ENCODE data around the gene GJA3. TPM values are rescaled to one million over a fixed set of nuclear protein-coding genes. Genes with fewer than 3 reads are reported as not detected.

The GJA3 gene
- total RNA-seq, 1 experiment from 2014 or later, result 0.15 TPM

DNA sequence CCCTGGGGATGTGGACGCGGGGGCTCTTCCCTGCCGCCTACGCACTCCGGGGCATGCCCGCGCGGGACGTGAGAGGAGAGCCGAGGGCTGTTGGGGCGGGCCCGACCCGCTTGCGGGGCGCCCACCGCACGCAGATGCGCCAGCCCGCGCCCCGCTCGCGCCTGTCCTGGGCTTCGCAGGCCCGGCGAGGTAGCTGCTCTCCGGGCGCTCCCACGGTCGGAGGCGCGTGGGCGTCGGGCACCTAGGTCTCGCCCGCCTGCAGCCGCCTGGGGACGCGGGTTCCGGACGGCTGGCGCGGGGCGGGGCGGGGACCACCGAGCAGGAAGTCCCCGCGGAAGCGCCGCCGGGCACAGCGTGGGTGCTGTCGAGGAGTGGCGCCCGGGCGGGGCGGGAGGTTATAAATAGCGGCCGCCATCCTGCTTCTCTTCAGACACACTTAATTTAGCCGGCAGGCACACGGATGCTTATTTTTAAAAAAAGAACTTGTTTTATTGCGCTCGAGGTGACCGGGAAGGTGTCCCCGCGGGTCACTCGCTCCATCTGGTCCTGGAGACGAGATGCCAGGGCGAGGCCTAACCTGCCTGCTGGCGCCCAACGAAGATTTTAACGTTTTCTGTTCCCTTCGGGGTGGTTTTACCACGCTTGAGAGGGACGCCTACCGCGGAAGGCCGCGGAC, 561 bp upstream of the GJA3 start:
- TF ChIP-seq, protein P1, sequence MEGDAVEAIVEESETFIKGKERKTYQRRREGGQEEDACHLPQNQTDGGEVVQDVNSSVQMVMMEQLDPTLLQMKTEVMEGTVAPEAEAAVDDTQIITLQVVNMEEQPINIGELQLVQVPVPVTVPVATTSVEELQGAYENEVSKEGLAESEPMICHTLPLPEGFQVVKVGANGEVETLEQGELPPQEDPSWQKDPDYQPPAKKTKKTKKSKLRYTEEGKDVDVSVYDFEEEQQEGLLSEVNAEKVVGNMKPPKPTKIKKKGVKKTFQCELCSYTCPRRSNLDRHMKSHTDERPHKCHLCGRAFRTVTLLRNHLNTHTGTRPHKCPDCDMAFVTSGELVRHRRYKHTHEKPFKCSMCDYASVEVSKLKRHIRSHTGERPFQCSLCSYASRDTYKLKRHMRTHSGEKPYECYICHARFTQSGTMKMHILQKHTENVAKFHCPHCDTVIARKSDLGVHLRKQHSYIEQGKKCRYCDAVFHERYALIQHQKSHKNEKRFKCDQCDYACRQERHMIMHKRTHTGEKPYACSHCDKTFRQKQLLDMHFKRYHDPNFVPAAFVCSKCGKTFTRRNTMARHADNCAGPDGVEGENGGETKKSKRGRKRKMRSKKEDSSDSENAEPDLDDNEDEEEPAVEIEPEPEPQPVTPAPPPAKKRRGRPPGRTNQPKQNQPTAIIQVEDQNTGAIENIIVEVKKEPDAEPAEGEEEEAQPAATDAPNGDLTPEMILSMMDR (conservative IDR thresholded peaks at IDR 0.05), result no peak
- TF ChIP-seq EZH2 (IDR thresholded peaks at IDR 0.05; ENCODE audit: low read depth), result no peak
- H3K4me1 ChIP-seq (replicated peaks; ENCODE audit: insufficient read depth), result peaks cover 4% of the 10 kb centered on the region; the same call in 1 of the 2 replicates
- POLR2A ChIA-PET (ENCODE audit: unreplicated experiment), result no interaction called here
- no peak overlapping the region for H3K4me3 ChIP-seq
- intact Hi-C loops (cut with micrococcal nuclease; ENCODE audit: unreplicated experiment), result loop anchor here (5.0 kb wide), 2 partner anchors 34 to 179 kb away; no protein-coding TSS in a partner anchor
- H3K27ac ChIP-seq, result no peak overlapping the region
- H3K9me2 ChIP-seq (ENCODE audit: insufficient read depth), result no peaks in the 10 kb centered on the region
- H3K36me3 ChIP-seq (ENCODE audit: low read depth), result no peaks in the 10 kb centered on the region
- no peak for DNase-seq
- H3K4me2 ChIP-seq, result no peak overlapping the region; the same call in 1 of the 2 replicates
- H2AFZ ChIP-seq, result no peak overlapping the region
- BruUV-seq (replicated peaks), result no TSS peak
- no peaks in the 10 kb centered on the region for H4K20me1 ChIP-seq (ENCODE audit: insufficient read depth)
- no peaks in the 10 kb centered on the region for H3K79me2 ChIP-seq (ENCODE audit: low read depth)
- no peaks in the 10 kb centered on the region; the same call in 1 of the 2 replicates for H3F3A ChIP-seq (ENCODE audit: insufficient read depth, low read depth)
- H3K9me3 ChIP-seq (ENCODE audit: insufficient read depth, low read depth), result no peaks in the 10 kb centered on the region
- CTCF ChIA-PET, result interaction anchor here (0.7 kb wide), 1 partner anchor 52 kb away, joined by 5 read pairs; no protein-coding TSS in a partner anchor
- peaks cover 10% of the 10 kb centered on the region; the same call in 1 of the 2 replicates for H3K27me3 ChIP-seq (ENCODE audit: insufficient read depth, low read depth)

DNA sequence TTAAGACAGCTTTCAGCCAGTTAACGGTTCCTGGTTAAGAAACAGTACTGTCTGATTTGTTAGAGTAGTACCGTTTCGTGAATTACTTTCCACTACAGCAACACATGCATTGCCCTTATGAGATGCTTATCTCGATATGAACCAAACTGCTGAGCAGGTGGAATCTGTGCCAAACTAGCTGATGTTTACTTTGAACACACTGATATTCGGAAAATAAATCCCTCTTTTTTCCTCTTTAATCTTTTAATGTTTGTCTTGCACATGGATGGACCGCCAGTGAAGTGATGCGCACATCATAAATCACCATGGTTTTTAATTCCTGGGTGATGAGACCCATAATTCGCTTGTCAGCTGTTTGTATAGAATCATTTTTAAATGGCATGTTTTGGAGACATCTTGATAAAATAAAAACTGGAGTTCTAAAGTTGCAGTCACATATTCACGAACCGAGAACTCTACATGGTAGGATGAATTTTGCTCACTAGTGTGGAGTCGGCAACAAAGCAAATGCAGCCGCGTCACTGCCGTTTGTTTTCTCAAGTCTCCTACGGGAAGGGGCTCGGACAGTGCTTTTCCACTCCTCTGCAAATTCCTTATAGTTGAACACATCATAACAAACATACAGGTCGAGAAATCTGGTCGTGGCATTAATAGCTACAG, 1.1 kb downstream of the GJA3 start:
- Histone ChIP-seq H3K36me3 (ENCODE audit: low read depth) (no peaks in the 10 kb centered on the region), H3K27ac (no peak overlapping the region), H3K9me2 (ENCODE audit: insufficient read depth) (no peaks in the 10 kb centered on the region), H4K20me1 (ENCODE audit: insufficient read depth) (no peaks in the 10 kb centered on the region), H3K4me1 (replicated peaks; ENCODE audit: insufficient read depth) (peaks cover 4% of the 10 kb centered on the region; the same call in 1 of the 2 replicates), H2AFZ (peak overlapping the region; percentile 50; the same call in 1 of the 2 replicates), H3K79me2 (ENCODE audit: low read depth) (no peaks in the 10 kb centered on the region), H3K27me3 (ENCODE audit: insufficient read depth, low read depth) (peaks cover 10% of the 10 kb centered on the region; the same call in 1 of the 2 replicates), H3K9me3 (ENCODE audit: insufficient read depth, low read depth) (no peaks in the 10 kb centered on the region), H3F3A (ENCODE audit: insufficient read depth, low read depth) (no peaks in the 10 kb centered on the region; the same call in 1 of the 2 replicates), H3K4me3 (peak overlapping the region; percentile 47), H3K4me2 (peak overlapping the region; percentile 79)
- TF ChIP-seq, protein P1 (conservative IDR thresholded peaks at IDR 0.05), result no peak
- no peak for TF ChIP-seq EZH2 (IDR thresholded peaks at IDR 0.05; ENCODE audit: low read depth)
- no peak for DNase-seq
- ChIA-PET CTCF (no interaction called here), POLR2A (ENCODE audit: unreplicated experiment) (no interaction called here)
- intact Hi-C loops (cut with micrococcal nuclease; ENCODE audit: unreplicated experiment), result loop anchor here (5.0 kb wide), 2 partner anchors 32 to 177 kb away; no protein-coding TSS in a partner anchor
- no TSS peak for BruUV-seq (replicated peaks)

DNA sequence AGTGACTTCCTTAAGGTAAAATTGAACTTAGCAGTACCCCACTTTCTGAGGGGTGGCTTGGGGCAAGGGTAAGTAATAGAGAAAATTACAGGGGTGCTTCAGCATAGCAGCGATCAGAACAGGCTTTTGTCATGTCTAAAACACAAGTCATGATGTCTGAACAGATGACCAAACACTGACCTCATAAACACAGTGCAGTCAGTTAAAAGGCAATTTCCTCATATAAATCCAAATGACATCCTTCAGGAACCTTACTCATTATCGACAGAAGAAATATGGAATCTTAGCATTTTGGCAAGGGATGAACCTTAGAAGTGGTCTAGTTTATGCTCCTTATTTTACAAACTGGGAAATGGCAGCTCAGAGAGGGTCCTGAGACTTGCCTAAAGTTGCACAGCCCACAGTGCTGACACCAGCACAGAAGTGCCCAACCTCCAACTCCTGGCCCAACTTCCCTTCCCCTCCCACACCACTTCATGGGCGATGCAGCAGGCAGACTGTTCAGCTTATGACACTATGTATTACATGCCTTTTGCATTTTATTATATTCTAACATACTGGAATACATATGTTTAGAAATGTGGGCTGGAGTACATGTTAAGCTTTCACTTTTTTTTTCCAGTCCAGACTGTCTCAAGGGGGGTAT, 3.6 kb downstream of the GJA3 start:
- intact Hi-C loops (cut with micrococcal nuclease; ENCODE audit: unreplicated experiment), result no loop called here
- Histone ChIP-seq H3K4me2 (no peak overlapping the region), H3K79me2 (ENCODE audit: low read depth) (no peaks in the 10 kb centered on the region), H3K9me3 (ENCODE audit: insufficient read depth, low read depth) (no peaks in the 10 kb centered on the region), H4K20me1 (ENCODE audit: insufficient read depth) (no peaks in the 10 kb centered on the region), H3K9me2 (ENCODE audit: insufficient read depth) (no peaks in the 10 kb centered on the region), H3K4me1 (replicated peaks; ENCODE audit: insufficient read depth) (peaks cover 4% of the 10 kb centered on the region; the same call in 1 of the 2 replicates), H3K27me3 (ENCODE audit: insufficient read depth, low read depth) (peaks cover 10% of the 10 kb centered on the region; the same call in 1 of the 2 replicates), H3K27ac (no peak overlapping the region), H2AFZ (no peak overlapping the region), H3F3A (ENCODE audit: insufficient read depth, low read depth) (no peaks in the 10 kb centered on the region), H3K4me3 (no peak overlapping the region), H3K36me3 (ENCODE audit: low read depth) (no peaks in the 10 kb centered on the region)
- no TSS peak for BruUV-seq (replicated peaks)
- no peak for DNase-seq
- ChIA-PET POLR2A (ENCODE audit: unreplicated experiment) (no interaction called here), CTCF (no interaction called here)
- TF ChIP-seq, protein P1 (conservative IDR thresholded peaks at IDR 0.05), result no peak
- no peak for TF ChIP-seq EZH2 (IDR thresholded peaks at IDR 0.05; ENCODE audit: low read depth)

Data from PC-9 (cell line).